HG02571 (cell line): ENCODE measurements around the gene PRF1.
"Not testable (repeated sequence)": the region's sequence is repeated elsewhere in the genome, so short reads cannot be mapped to it uniquely, and the experiment has no call there.

ENCODE experiments used
- ATAC-seq: cut with Tn5 transposase; IDR thresholded peaks from one replicate; pipeline ENCODE4 v1.9.1; 2021; ENCODE audit warnings: mild to moderate bottlenecking, moderate library complexity; ENCODE audit not compliant: unreplicated experiment

PRF1 gene

GRCh38 chr10:70602665-70603448, at the start of gene PRF1:
TSS of gene PRF1 (minus strand) at chr10:70602741. CDS start at chr10:70600902, 1,839 bp downstream.
- no peak for ATAC-seq

- no peak for ATAC-seq
Measured at GRCh38 chr10:70651661-70652060, 49.1 kb upstream of the PRF1 start.

- ATAC-seq, result no peak
Measured at GRCh38 chr10:70650718-70651117, 48.2 kb upstream of the PRF1 start.

- no peak for ATAC-seq
Measured at GRCh38 chr10:70650104-70650503, 47.6 kb upstream of the PRF1 start.

- no peak for ATAC-seq
Measured at GRCh38 chr10:70649526-70649925, 47.0 kb upstream of the PRF1 start.

GRCh38 chr10:70648427-70648826, 45.9 kb upstream of the PRF1 start:
- no peak for ATAC-seq

- ATAC-seq, result no peak
Measured at GRCh38 chr10:70647086-70647485, 44.5 kb upstream of the PRF1 start.

GRCh38 chr10:70644959-70645358, 42.4 kb upstream of the PRF1 start:
- not testable (repeated sequence) for ATAC-seq

- ATAC-seq, result not testable (repeated sequence)
Measured at GRCh38 chr10:70643272-70643671, 40.7 kb upstream of the PRF1 start.

- ATAC-seq, result not testable (repeated sequence)
Measured at GRCh38 chr10:70639640-70640383, 37.3 kb upstream of the PRF1 start.

GRCh38 chr10:70634515-70634914, 32.0 kb upstream of the PRF1 start:
- ATAC-seq, result not testable (repeated sequence)

GRCh38 chr10:70634011-70634410, 31.5 kb upstream of the PRF1 start:
- ATAC-seq, result no peak

GRCh38 chr10:70631735-70632134, 29.2 kb upstream of the PRF1 start:
- not testable (repeated sequence) for ATAC-seq

GRCh38 chr10:70629338-70629737, 26.8 kb upstream of the PRF1 start:
- no peak for ATAC-seq

- ATAC-seq, result no peak
Measured at GRCh38 chr10:70626056-70626455, 23.5 kb upstream of the PRF1 start.

GRCh38 chr10:70622981-70623844, 20.7 kb upstream of the PRF1 start:
- no peak for ATAC-seq

- ATAC-seq, result no peak
Measured at GRCh38 chr10:70622541-70622940, 20.0 kb upstream of the PRF1 start.

GRCh38 chr10:70621503-70622078, 19.1 kb upstream of the PRF1 start:
- ATAC-seq, result no peak

GRCh38 chr10:70620020-70620289, 17.4 kb upstream of the PRF1 start:
- ATAC-seq, result no peak

GRCh38 chr10:70619271-70620019, 16.9 kb upstream of the PRF1 start:
- ATAC-seq, result no peak
